Activated CD4-positive, alpha-beta T cell treated with anti-CD3 and anti-CD28 coated beads, Interleukin-2, amount 10 ng/mL, durations not matched to agents 24 days and 14 days (primary cell): Measurements from ENCODE around the gene ALK. TPM values are rescaled to one million over a fixed set of nuclear protein-coding genes. Genes with fewer than 3 reads are reported as not detected.

ENCODE experiments used
- DNase-seq: peaks from one replicate; pipeline ENCODE4 v3.0.0; 2022
- H3K27ac Mint-ChIP-seq: one replicate; pipeline ENCODE4 v1.8.0; 2022; ENCODE audit warnings: mild to moderate bottlenecking, mixed read lengths
- H3K27me3 Mint-ChIP-seq: one replicate; pipeline ENCODE4 v1.8.0; 2022; ENCODE audit warnings: mixed read lengths
- H3K36me3 Mint-ChIP-seq: one replicate; pipeline ENCODE4 v1.8.0; 2022; ENCODE audit warnings: low read depth, mild to moderate bottlenecking, mixed read lengths
- H3K4me1 Mint-ChIP-seq: one replicate; pipeline ENCODE4 v1.8.0; 2021; ENCODE audit warnings: mixed read lengths
- H3K4me3 Mint-ChIP-seq: one replicate; pipeline ENCODE4 v1.8.0; 2022; ENCODE audit warnings: mild to moderate bottlenecking, moderate library complexity, mixed read lengths
- H3K9me3 Mint-ChIP-seq: one replicate; pipeline ENCODE4 v1.8.0; 2021; ENCODE audit warnings: mixed read lengths
- intact Hi-C: fragments of 100-400 bp; cut with micrococcal nuclease; formaldehyde crosslinking; loops from one replicate; pipeline ENCODE4 v1.15.1; 2023
- total RNA-seq: library from RNA; stranded (reverse); gene quantifications from 2 replicates; pipeline ENCODE4 v1.2.3, GENCODE V29; 2022

The ALK gene
- total RNA-seq, 1 donor from 2014 or later = not detected

DNA sequence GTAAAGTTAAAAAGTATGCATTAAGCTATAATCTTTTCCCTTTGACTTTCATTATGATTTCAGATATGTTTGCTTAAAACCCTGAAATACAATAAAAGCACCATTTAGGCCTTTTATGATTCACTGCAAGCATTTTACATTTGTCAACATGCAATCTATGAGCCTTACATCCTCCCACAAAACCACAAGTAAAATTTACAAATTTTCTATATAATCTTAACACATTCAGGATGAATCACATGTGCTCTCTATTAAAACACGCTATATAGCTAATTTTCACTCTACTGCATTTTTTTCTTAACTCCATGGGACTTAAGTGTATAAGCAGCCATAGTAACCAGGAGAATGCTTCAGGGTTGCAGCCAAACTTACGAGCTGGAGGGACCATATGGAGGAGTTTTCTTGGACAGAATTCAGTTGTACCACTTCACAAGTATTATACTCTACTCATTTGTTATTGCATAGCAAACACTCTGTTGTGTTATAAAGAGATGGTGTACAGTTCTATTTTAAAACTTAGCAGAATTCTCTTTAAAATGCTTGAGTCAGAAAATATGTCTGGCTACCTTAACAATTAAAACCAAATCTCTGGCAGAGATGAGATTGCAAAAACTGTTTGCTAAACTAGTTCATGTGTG lies 293.2 kb downstream of the ALK start:
- H3K4me3 Mint-ChIP-seq = no peak overlapping the region
- DNase-seq = no peak
- no peak overlapping the region for H3K27ac Mint-ChIP-seq
- H3K9me3 Mint-ChIP-seq = no peaks in the 10 kb centered on the region
- no peaks in the 10 kb centered on the region for H3K36me3 Mint-ChIP-seq
- H3K27me3 Mint-ChIP-seq = no peaks in the 10 kb centered on the region
- H3K4me1 Mint-ChIP-seq = no peaks in the 10 kb centered on the region
- intact Hi-C loops = no loop called here

DNA sequence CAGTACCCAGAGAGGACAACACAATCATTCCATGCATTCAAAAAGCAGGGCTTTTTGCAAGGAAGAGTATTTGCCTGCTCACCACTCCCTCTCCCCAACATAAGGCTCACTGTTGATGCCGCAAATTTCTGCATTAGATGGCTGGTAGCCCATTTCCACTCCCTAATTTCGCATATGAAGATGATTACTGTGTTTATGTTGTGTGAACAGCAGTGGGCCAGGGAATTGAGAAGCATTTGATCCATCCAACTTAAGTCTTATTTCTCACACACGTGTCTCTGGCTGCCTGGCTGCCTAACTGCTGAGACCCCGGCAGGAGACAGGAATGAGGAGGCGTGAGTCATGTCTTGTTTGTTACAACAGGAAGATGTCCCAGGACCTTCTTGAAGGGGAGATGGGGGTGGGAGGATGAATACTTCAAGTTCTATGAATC lies 294.1 kb downstream of the ALK start:
- no peaks in the 10 kb centered on the region for H3K36me3 Mint-ChIP-seq
- H3K4me3 Mint-ChIP-seq = no peak overlapping the region
- H3K27me3 Mint-ChIP-seq = no peaks in the 10 kb centered on the region
- no peak overlapping the region for H3K27ac Mint-ChIP-seq
- H3K4me1 Mint-ChIP-seq = no peaks in the 10 kb centered on the region
- H3K9me3 Mint-ChIP-seq = no peaks in the 10 kb centered on the region
- DNase-seq = no peak
- intact Hi-C loops = no loop called here

DNA sequence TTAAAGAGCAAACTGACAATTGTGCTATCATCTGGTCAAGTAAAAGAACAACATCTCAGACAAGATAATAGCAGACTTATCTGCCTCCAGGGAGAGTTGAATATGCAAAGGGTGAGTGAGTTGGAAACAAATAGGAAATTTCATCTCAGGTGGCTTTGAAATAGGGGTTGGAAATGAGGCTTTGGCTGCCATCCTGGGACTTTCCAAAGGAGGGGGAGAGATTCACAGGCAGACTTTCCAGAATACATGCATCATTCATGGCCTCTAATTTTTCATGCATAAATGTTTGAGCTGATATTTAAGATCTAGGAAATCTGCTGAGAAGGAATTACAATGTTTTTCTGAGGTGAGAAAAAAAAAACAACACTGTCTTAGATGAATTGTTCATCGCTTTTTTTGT lies 300.5 kb downstream of the ALK start:
- no peak for DNase-seq
- Mint-ChIP-seq H3K27me3 (no peaks in the 10 kb centered on the region), H3K36me3 (no peaks in the 10 kb centered on the region), H3K4me3 (no peak overlapping the region), H3K27ac (no peak overlapping the region), H3K9me3 (no peaks in the 10 kb centered on the region), H3K4me1 (no peaks in the 10 kb centered on the region)
- intact Hi-C loops = no loop called here

GRCh38 chr2:29619689-29620088 lies 301.7 kb downstream of the ALK start:
- Mint-ChIP-seq H3K27me3 (no peaks in the 10 kb centered on the region), H3K4me3 (no peak overlapping the region), H3K9me3 (no peaks in the 10 kb centered on the region), H3K4me1 (no peaks in the 10 kb centered on the region), H3K27ac (no peak overlapping the region), H3K36me3 (no peaks in the 10 kb centered on the region)
- DNase-seq = no peak
- intact Hi-C loops = no loop called here

DNA sequence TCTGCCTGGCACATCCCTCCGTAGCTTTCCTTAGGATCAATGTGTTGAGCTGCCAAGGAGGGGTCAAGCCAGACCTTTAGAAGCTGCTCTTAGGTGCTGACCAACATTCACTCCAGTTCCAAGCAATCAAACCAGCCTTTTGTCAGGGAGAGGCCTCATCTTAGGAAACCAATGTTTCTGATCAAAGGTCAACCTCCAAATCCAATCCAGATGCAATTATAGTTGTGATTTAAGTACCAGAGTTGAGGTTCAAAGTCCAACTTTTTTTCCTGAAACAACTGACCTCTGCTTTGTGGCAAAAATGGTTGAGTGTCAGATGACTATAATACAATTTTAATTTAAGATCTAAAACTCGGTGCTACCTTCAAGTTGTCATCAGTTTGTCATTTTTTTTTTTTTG lies 303.4 kb downstream of the ALK start:
- no peak for DNase-seq
- Mint-ChIP-seq H3K9me3 (no peaks in the 10 kb centered on the region), H3K4me3 (no peak overlapping the region), H3K27ac (no peak overlapping the region), H3K36me3 (no peaks in the 10 kb centered on the region), H3K27me3 (no peaks in the 10 kb centered on the region), H3K4me1 (no peaks in the 10 kb centered on the region)
- intact Hi-C loops = no loop called here

GRCh38 chr2:29617351-29617750 lies 304.0 kb downstream of the ALK start:
- Mint-ChIP-seq H3K27me3 (no peaks in the 10 kb centered on the region), H3K4me3 (no peak overlapping the region), H3K9me3 (no peaks in the 10 kb centered on the region), H3K27ac (no peak overlapping the region), H3K36me3 (no peaks in the 10 kb centered on the region), H3K4me1 (no peaks in the 10 kb centered on the region)
- no peak for DNase-seq
- intact Hi-C loops = no loop called here

DNA sequence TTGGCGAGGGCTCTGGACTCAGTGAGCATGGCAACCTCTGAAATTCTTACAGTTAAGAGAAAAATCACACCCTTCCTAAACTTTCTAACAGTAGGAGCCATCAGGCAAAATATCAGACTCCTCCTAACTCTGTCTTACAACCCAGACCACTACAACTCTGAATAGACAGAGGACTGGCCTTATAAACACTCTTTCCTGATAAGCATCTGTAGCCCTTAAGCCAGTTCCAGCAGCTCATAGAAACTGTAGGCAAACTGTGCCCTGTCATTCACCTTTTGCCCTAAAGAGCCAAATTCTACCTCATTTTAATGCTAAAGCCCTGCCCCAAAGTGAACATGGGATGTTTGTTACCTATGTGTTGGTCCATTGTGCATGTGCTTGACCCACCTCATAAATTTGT lies 304.8 kb downstream of the ALK start:
- Mint-ChIP-seq H3K27ac (no peak overlapping the region), H3K36me3 (no peaks in the 10 kb centered on the region), H3K4me1 (no peaks in the 10 kb centered on the region), H3K9me3 (no peaks in the 10 kb centered on the region), H3K27me3 (no peaks in the 10 kb centered on the region), H3K4me3 (no peak overlapping the region)
- intact Hi-C loops = no loop called here
- DNase-seq = no peak

DNA sequence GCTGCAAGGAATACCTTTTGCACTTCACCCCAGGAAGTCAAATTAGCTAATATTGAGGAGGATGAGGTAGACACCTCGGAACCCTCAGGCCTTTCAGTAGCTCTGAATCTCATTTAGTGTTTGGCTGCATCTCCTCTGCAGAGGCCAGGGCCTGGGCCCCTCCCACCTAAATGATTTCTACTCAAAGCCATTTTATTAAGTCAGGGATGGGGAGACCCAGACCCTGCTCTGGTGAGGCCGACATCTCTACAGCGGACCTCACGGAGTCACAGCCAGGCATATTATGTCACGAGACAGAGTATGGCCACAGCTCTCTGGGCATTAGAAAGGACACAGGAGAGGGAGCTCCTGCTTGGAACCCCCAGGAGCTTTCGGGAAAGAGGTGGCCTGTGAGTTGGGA lies 305.5 kb downstream of the ALK start:
- no peaks in the 10 kb centered on the region for H3K9me3 Mint-ChIP-seq
- intact Hi-C loops = no loop called here
- no peak for DNase-seq
- no peaks in the 10 kb centered on the region for H3K36me3 Mint-ChIP-seq
- no peak overlapping the region for H3K4me3 Mint-ChIP-seq
- H3K27me3 Mint-ChIP-seq = no peaks in the 10 kb centered on the region
- no peak overlapping the region for H3K27ac Mint-ChIP-seq
- no peaks in the 10 kb centered on the region for H3K4me1 Mint-ChIP-seq

GRCh38 chr2:29615183-29615582 lies 306.2 kb downstream of the ALK start:
- Mint-ChIP-seq H3K4me3 (no peak overlapping the region), H3K36me3 (no peaks in the 10 kb centered on the region), H3K9me3 (no peaks in the 10 kb centered on the region), H3K27ac (no peak overlapping the region), H3K27me3 (peaks cover 1% of the 10 kb centered on the region), H3K4me1 (no peaks in the 10 kb centered on the region)
- DNase-seq = no peak
- intact Hi-C loops = no loop called here

DNA sequence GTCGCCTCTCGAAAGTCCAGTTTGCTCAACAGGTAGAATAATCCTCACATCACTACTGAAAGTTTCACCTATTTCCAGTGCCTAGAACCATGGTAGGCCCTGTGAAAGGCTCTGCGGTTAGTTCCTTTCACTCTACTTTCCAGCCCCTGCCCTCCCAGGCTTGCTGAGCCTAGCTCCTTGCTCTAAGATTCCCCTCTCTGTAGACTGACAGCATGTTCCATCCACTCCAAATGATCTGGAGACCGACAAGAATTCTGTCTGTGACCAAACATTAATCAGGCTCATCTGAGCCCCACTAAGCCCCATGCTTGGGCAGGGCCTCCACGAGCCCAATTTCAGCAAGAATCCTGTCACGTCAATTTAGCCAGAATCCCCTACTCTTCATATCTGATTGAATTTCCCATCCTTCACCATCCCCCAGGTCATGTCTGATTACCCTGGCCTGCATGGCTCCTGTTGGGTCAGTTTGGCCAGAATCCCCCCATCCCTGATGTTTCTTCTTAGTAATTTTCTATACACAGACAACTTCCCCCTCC lies 307.0 kb downstream of the ALK start:
- Mint-ChIP-seq H3K4me1 (no peaks in the 10 kb centered on the region), H3K9me3 (no peaks in the 10 kb centered on the region), H3K27me3 (peaks cover 1% of the 10 kb centered on the region), H3K4me3 (no peak overlapping the region), H3K27ac (no peak overlapping the region), H3K36me3 (no peaks in the 10 kb centered on the region)
- DNase-seq = no peak
- intact Hi-C loops = no loop called here

- Mint-ChIP-seq H3K27me3 (peaks cover 1% of the 10 kb centered on the region), H3K4me3 (no peak overlapping the region), H3K4me1 (no peaks in the 10 kb centered on the region), H3K27ac (no peak overlapping the region), H3K36me3 (no peaks in the 10 kb centered on the region), H3K9me3 (no peaks in the 10 kb centered on the region)
- no peak for DNase-seq
- intact Hi-C loops = no loop called here
Observed at GRCh38 chr2:29613792-29614266, 307.6 kb downstream of the ALK start.

DNA sequence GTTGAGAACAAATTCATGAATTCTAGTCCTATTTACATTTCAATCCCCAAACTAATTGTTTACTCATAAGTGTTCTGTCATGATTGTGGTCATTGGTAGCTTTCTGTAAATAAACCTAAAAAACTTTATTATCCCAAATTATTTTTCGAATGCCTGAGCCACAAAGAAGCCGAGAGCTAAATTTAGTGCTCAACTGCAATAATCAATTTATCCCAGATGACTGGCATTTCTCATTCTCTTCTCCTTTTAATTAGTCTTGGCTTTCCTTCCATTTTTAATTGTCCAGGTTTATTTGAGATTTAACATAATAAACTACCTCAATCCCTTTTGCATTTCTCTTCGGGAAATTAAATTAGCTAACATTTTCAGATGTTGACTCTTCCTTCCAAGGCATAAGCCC lies 308.3 kb downstream of the ALK start:
- intact Hi-C loops = no loop called here
- Mint-ChIP-seq H3K4me1 (no peaks in the 10 kb centered on the region), H3K36me3 (no peaks in the 10 kb centered on the region), H3K27ac (no peak overlapping the region), H3K27me3 (peaks cover 1% of the 10 kb centered on the region), H3K4me3 (no peak overlapping the region), H3K9me3 (no peaks in the 10 kb centered on the region)
- no peak for DNase-seq

GRCh38 chr2:29612568-29612967 lies 308.8 kb downstream of the ALK start:
- Mint-ChIP-seq H3K27ac (no peak overlapping the region), H3K4me3 (no peak overlapping the region), H3K36me3 (no peaks in the 10 kb centered on the region), H3K9me3 (no peaks in the 10 kb centered on the region), H3K27me3 (peaks cover 1% of the 10 kb centered on the region), H3K4me1 (no peaks in the 10 kb centered on the region)
- no peak for DNase-seq
- intact Hi-C loops = no loop called here

- intact Hi-C loops = no loop called here
- H3K27me3 Mint-ChIP-seq = peaks cover 4% of the 10 kb centered on the region
- no peak for DNase-seq
- no peak overlapping the region for H3K27ac Mint-ChIP-seq
- H3K36me3 Mint-ChIP-seq = no peaks in the 10 kb centered on the region
- no peaks in the 10 kb centered on the region for H3K9me3 Mint-ChIP-seq
- peaks cover 2% of the 10 kb centered on the region for H3K4me1 Mint-ChIP-seq
- H3K4me3 Mint-ChIP-seq = no peak overlapping the region
Observed at GRCh38 chr2:29611850-29612249, 309.5 kb downstream of the ALK start.

GRCh38 chr2:29611261-29611660 lies 310.1 kb downstream of the ALK start:
- Mint-ChIP-seq H3K4me1 (peaks cover 2% of the 10 kb centered on the region), H3K4me3 (no peak overlapping the region), H3K36me3 (no peaks in the 10 kb centered on the region), H3K9me3 (no peaks in the 10 kb centered on the region), H3K27me3 (peaks cover 4% of the 10 kb centered on the region), H3K27ac (no peak overlapping the region)
- DNase-seq = no peak
- intact Hi-C loops = no loop called here
